Gastrocnemius medialis (tissue), 4 donors: ENCODE data around the gene P4HTM. TPM values are rescaled to one million over a fixed set of nuclear protein-coding genes. Genes with fewer than 3 reads are reported as not detected.
"Not testable (repeated sequence)": the region's sequence is repeated elsewhere in the genome, so short reads cannot be mapped to it uniquely, and the experiment has no call there.

ENCODE experiments used
- ATAC-seq, 2 donors: fragments of 150-250 bp; one replicate each; pipeline ENCODE4 v1.9.1; 2016
- DNase-seq, 2 donors: peaks; one replicate each; pipeline ENCODE4 v3.0.0-alpha.2; 2019
- H3K27ac ChIP-seq, 4 donors: fragments of 200-600 bp; sonication (generic); 1 replicate in 1 of 4; 2 replicates in 3 of 4; pipeline ENCODE4 v1.5.1; 2016 to 2018; ENCODE audit warnings: mild to moderate bottlenecking in 2 of 4, moderate library complexity in 1 of 4
- H3K27me3 ChIP-seq, 3 donors: fragments of 200-600 bp; sonication (generic) in 2 of 3; 1 replicate in 1 of 3; 2 replicates in 2 of 3; pipeline versions ENCODE4 v1.5.1 to v1.6.0; 2016 to 2019; ENCODE audit warnings: mild to moderate bottlenecking in 1 of 3, moderate library complexity in 1 of 3
- H3K36me3 ChIP-seq, 2 donors: fragments of 200-600 bp; sonication (generic) in 1 of 2; one replicate each; pipeline ENCODE4 v1.5.1; 2017 to 2018
- H3K4me1 ChIP-seq, 2 donors: fragments of 200-600 bp; sonication (generic) in 1 of 2; one replicate each; pipeline ENCODE4 v1.5.1; 2016 to 2017; ENCODE audit warnings: mild to moderate bottlenecking in 2 of 2
- H3K4me3 ChIP-seq, 4 donors: fragments of 200-600 bp; sonication (generic) in 3 of 4; 1 replicate in 1 of 4; 2 replicates in 3 of 4; pipeline ENCODE4 v1.5.1; 2016 to 2019; ENCODE audit warnings: mild to moderate bottlenecking in 2 of 4
- H3K9me3 ChIP-seq, 3 donors: fragments of 200-600 bp; sonication (generic) in 2 of 3; 1 replicate in 1 of 3; 2 replicates in 2 of 3; pipeline ENCODE4 v1.5.1; 2016 to 2019
- CTCF ChIP-seq, 5 experiments: fragments of 450-650 bp in 3 of 5; fragments of 200-600 bp in 2 of 5; sonication (generic) in 2 of 5; IDR thresholded peaks in 4 of 5; conservative IDR thresholded peaks in 1 of 5; 1 replicate in 4 of 5; 2 replicates in 1 of 5; pipeline ENCODE4 v1.5.1; 2016 to 2019; ENCODE audit warnings: antibody characterized with exemption in 5 of 5, mild to moderate bottlenecking in 3 of 5, moderate library complexity in 3 of 5
- POLR2A ChIP-seq, 2 donors: fragments of 450-650 bp; IDR thresholded peaks; one replicate each; pipeline ENCODE4 v1.6.1; 2017; ENCODE audit warnings: antibody characterized with exemption in 2 of 2, mild to moderate bottlenecking in 2 of 2, moderate library complexity in 2 of 2
- in situ Hi-C, 4 donors: fragments of 200-750 bp; cut with MboI; loops; one replicate each; pipeline versions ENCODE4 v1.15.0 to v1.8.0; 2017; ENCODE audit warnings: low sequenced_read_pairs in 4 of 4
- intact Hi-C: fragments of 100-400 bp; cut with DNase I; formaldehyde crosslinking; loops from one replicate; pipeline ENCODE4 v1.15.1; 2023; ENCODE audit warnings: low total_unique reads
- total RNA-seq, 4 donors: library from RNA; depleted of rRNA; stranded (reverse); fragments of >200 nt; gene quantifications; one replicate each; pipeline versions ENCODE4 v1.1.0 to v1.2.3, GENCODE V29; 2016

Gene P4HTM
- total RNA-seq, 4 donors from 2014 or later = 13.6 to 21.7 (median 20.3) TPM

DNA sequence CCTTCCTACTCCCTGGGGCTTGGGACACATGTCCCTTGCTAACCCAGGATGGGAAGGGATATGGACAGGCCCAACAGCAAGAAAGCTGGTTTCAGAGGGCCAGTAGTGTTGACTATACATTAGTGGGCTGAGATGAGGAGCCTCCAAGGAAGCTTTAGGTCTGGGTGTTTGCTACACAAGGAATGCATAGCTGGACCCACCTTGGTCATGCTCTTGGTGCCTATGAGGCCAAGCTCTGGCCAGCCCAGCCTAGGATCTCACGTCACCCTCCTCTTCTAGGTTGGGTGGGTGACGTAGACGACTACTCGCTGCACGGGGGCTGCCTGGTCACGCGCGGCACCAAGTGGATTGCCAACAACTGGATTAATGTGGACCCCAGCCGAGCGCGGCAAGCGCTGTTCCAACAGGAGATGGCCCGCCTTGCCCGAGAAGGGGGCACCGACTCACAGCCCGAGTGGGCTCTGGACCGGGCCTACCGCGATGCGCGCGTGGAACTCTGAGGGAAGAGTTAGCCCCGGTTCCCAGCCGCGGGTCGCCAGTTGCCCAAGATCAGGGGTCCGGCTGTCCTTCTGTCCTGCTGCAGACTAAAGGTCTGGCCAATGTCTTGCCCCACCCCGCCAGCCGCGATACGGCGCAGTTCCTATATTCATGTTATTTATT lies 16.5 kb downstream of the P4HTM start:
- intact Hi-C loops (loop anchor here (1.0 kb wide), 3 partner anchors 15 to 88 kb away; partner anchors contain the start of genes P4HTM and QRICH1), in situ Hi-C loops (no loop called here)
- Histone ChIP-seq H3K27ac (peak overlapping the region; percentile 95 to 100 (median 99)), H3K4me1 (peaks cover 8 to 20% of the 10 kb centered on the region in 2 donors), H3K27me3 (no peaks in the 10 kb centered on the region), H3K36me3 (no peaks in the 10 kb centered on the region), H3K9me3 (no peaks in the 10 kb centered on the region), H3K4me3 (peak overlapping the region; percentile 85 to 99 (median 97))
- ATAC-seq = peak in 1 of 2 donors; percentile 2
- TF ChIP-seq POLR2A (IDR thresholded peaks at IDR 0.05) = no peak
- TF ChIP-seq CTCF (IDR thresholded peaks at IDR 0.05 in 4 of 5, conservative IDR thresholded peaks at IDR 0.05 in 1 of 5) = no peak
- no peak for DNase-seq

DNA sequence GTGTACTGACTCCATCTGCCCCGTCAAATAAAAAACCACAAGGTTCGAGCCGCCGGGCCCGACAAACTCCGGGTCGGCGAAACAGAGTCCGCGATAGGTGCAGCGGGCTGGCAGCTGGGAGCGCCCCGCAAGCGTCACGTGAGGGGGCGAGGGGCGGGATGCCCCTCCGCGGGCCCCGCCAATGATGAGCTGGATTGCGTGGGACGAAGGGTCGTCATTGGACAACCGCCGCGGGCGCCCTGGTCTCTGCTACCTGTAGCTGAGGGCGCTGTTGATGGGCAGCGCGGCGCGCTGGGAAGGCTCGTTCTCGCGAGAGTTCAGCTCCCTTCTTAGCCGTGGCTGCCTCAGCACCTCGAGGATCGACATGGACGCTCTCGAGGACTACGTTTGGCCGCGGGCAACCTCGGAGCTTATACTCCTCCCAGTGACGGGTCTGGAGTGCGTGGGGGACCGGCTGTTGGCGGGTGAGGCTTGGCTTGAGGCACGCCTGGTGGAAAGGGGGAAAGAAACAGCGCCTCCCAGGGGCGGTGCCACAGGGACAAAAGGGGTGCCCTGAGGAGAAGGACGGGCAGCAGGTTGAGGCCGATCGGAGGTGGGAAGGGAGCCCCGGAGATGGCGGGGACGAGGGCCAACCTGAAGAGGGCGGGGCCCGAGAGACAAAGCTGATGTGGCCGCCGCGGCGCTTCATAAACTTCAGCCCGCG lies 17.2 kb downstream of the P4HTM start, which contains the start of gene WDR6:
Gene WDR6 (plus strand): TSS at position 324 of the 703 bp plus-strand sequence. CDS start 41 bp downstream, at position 365.
- Histone ChIP-seq H3K27ac (peak within 1 kb of the TSS; percentile 95 to 100 (median 99)), H3K4me3 (peak within 1 kb of the TSS; percentile 85 to 99 (median 97)), H3K4me1 (peaks cover 15 to 26% of the 10 kb centered on the region in 2 donors), H3K27me3 (no peaks in the 10 kb centered on the region), H3K9me3 (no peaks in the 10 kb centered on the region), H3K36me3 (no peaks in the 10 kb centered on the region)
- in situ Hi-C loops (no loop called here), intact Hi-C loops (loop anchor here (1.0 kb wide), 3 partner anchors 14 to 87 kb away; partner anchors contain the start of genes P4HTM and QRICH1)
- TF ChIP-seq CTCF (IDR thresholded peaks at IDR 0.05 in 4 of 5, conservative IDR thresholded peaks at IDR 0.05 in 1 of 5) (peak; percentile 33 to 66 (median 58)), POLR2A (IDR thresholded peaks at IDR 0.05) (peak; percentile 74 to 80)
- peak; percentile 97 to 98 for DNase-seq
- peak; percentile 91 to 94 for ATAC-seq

- intact Hi-C loops = loop anchor here (1.0 kb wide), 3 partner anchors 13 to 86 kb away; partner anchors contain the start of genes P4HTM and QRICH1
- in situ Hi-C loops = no loop called here
- no peaks in the 10 kb centered on the region for H3K27me3 ChIP-seq
- peak overlapping the region; percentile 85 to 99 (median 97) for H3K4me3 ChIP-seq
- H3K36me3 ChIP-seq = no peaks in the 10 kb centered on the region
- H3K9me3 ChIP-seq = no peaks in the 10 kb centered on the region
- H3K4me1 ChIP-seq = peaks cover 19 to 33% of the 10 kb centered on the region in 2 donors
- peak in 1 of 5 experiments; percentile 3 for TF ChIP-seq CTCF (IDR thresholded peaks at IDR 0.05 in 4 of 5, conservative IDR thresholded peaks at IDR 0.05 in 1 of 5)
- TF ChIP-seq POLR2A (IDR thresholded peaks at IDR 0.05) = no peak
- DNase-seq = peak; percentile 82 to 84
- peak; percentile 61 to 68 for ATAC-seq
- peak overlapping the region; percentile 95 to 100 (median 99) for H3K27ac ChIP-seq
Observed at GRCh38 chr3:49007771-49008528, 17.9 kb downstream of the P4HTM start.

GRCh38 chr3:49008627-49009026 lies 18.6 kb downstream of the P4HTM start:
- DNase-seq, H3K27me3 ChIP-seq, ATAC-seq, H3K36me3 ChIP-seq, in situ Hi-C loops, H3K9me3 ChIP-seq, intact Hi-C loops: not testable (repeated sequence)
- Histone ChIP-seq H3K4me3 (peak overlapping the region in 1 of 4 donors; percentile 85), H3K27ac (peak overlapping the region; percentile 95 to 100 (median 99)), H3K4me1 (peaks cover 26 to 40% of the 10 kb centered on the region in 2 donors)
